Common myeloid progenitor, CD34-positive (primary cell): ENCODE data around the gene TOX3.

Experiments used
- CTCF ChIA-PET: fragments of 350-600 bp; sonication (Branson Sonifier 250); formaldehyde crosslinking; loops from one replicate; lab custom pipeline; 2021; ENCODE audit warnings: antibody characterized with exemption; lab: Charles Lee
- POLR2A ChIA-PET: fragments of 350-600 bp; sonication (Branson Sonifier 250); formaldehyde crosslinking; loops from one replicate; lab custom pipeline; 2021; ENCODE audit warnings: antibody characterized with exemption; lab: Charles Lee
- DNase-seq, 3 donors: peaks; one replicate each; pipeline versions ENCODE4 v3.0.0 to v3.0.0-alpha.2; 2013
- H3K27ac ChIP-seq, 2 experiments: 1 replicate in 1 of 2; 2 replicates in 1 of 2; pipeline ENCODE4 v1.7.0; 2013; ENCODE audit warnings: inconsistent platforms in 2 of 2, low read length in 2 of 2, mild to moderate bottlenecking in 2 of 2, low read depth in 1 of 2, moderate library complexity in 1 of 2; ENCODE audit not compliant: severe bottlenecking in 2 of 2, insufficient read depth in 1 of 2, poor library complexity in 1 of 2
- H3K27me3 ChIP-seq, 5 experiments: replicated peaks in 2 of 5; 1 replicate in 3 of 5; 2 replicates in 2 of 5; pipeline versions ENCODE4 v1.6.1 to v1.7.0; 2013; ENCODE audit warnings: low read length in 4 of 5, mild to moderate bottlenecking in 2 of 5, moderate library complexity in 2 of 5, inconsistent platforms in 1 of 5; ENCODE audit not compliant: insufficient read depth in 5 of 5, control insufficient read depth in 4 of 5
- H3K36me3 ChIP-seq, 4 experiments: 1 replicate in 2 of 4; 2 replicates in 2 of 4; pipeline versions ENCODE4 v1.6.1 to v1.7.0; 2013; ENCODE audit warnings: low read length in 3 of 4, control low read depth in 1 of 4, mild to moderate bottlenecking in 1 of 4; ENCODE audit not compliant: control insufficient read depth in 4 of 4, insufficient read depth in 4 of 4
- H3K4me1 ChIP-seq, 4 experiments: 1 replicate in 3 of 4; 2 replicates in 1 of 4; pipeline versions ENCODE4 v1.6.1 to v1.7.1; 2013; ENCODE audit warnings: low read length in 3 of 4, mild to moderate bottlenecking in 3 of 4, control low read depth in 1 of 4, inconsistent platforms in 1 of 4, moderate library complexity in 1 of 4; ENCODE audit not compliant: control insufficient read depth in 4 of 4, insufficient read depth in 4 of 4; ENCODE audit errors: control extremely low read depth in 1 of 4
- H3K4me3 ChIP-seq, 7 experiments: 1 replicate in 4 of 7; 2 replicates in 3 of 7; pipeline versions ENCODE4 v1.5.1 to v1.7.0; 2013; ENCODE audit warnings: mild to moderate bottlenecking in 7 of 7, low read length in 6 of 7, moderate library complexity in 6 of 7, inconsistent platforms in 2 of 7, low read depth in 2 of 7, control low read depth in 1 of 7; ENCODE audit not compliant: insufficient read depth in 4 of 7, control insufficient read depth in 1 of 7; ENCODE audit errors: extremely low read depth in 1 of 7
- H3K9me3 ChIP-seq, 5 experiments: 1 replicate in 4 of 5; 2 replicates in 1 of 5; pipeline versions ENCODE4 v1.6.1 to v1.7.1; 2013; ENCODE audit warnings: low read length in 4 of 5, mild to moderate bottlenecking in 2 of 5, inconsistent platforms in 1 of 5, low read depth in 1 of 5, moderate library complexity in 1 of 5; ENCODE audit not compliant: control insufficient read depth in 4 of 5, insufficient read depth in 2 of 5; ENCODE audit errors: control extremely low read depth in 1 of 5
- WGBS: methylation state at CpG from one replicate; pipeline ENCODE4 v1.1.5; 2013; ENCODE audit not compliant: insufficient coverage; 5-methylcytosine and 5-hydroxymethylcytosine counted together

Gene TOX3

DNA sequence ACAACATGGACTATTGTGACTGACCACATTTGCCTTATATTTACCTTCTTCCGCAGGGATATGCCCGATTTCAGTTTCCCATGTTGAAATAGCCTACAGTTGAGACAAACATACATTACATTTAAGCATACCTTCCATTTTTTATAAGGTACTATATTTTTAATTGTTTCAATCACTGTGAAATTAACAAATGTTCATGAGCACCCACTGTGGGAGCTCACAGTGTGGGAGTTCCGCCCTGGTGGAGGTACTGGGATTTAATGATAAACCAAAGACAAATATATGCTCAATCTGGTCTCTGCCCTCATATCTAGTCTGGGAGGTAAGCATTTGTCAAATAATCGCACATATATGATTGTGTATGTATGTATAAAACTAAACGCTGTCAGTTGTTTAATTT, 15.8 kb upstream of the TOX3 start:
- Histone ChIP-seq H3K27me3 (no peaks in the 10 kb centered on the region), H3K4me1 (no peaks in the 10 kb centered on the region), H3K36me3 (no peaks in the 10 kb centered on the region), H3K27ac (no peak overlapping the region), H3K9me3 (no peaks in the 10 kb centered on the region), H3K4me3 (no peak overlapping the region)
- CTCF ChIA-PET, result no interaction called here
- no peak for DNase-seq
- POLR2A ChIA-PET, result no interaction called here
- WGBS, result 100% methylated on average over 2 of the region's 5 CpGs

DNA sequence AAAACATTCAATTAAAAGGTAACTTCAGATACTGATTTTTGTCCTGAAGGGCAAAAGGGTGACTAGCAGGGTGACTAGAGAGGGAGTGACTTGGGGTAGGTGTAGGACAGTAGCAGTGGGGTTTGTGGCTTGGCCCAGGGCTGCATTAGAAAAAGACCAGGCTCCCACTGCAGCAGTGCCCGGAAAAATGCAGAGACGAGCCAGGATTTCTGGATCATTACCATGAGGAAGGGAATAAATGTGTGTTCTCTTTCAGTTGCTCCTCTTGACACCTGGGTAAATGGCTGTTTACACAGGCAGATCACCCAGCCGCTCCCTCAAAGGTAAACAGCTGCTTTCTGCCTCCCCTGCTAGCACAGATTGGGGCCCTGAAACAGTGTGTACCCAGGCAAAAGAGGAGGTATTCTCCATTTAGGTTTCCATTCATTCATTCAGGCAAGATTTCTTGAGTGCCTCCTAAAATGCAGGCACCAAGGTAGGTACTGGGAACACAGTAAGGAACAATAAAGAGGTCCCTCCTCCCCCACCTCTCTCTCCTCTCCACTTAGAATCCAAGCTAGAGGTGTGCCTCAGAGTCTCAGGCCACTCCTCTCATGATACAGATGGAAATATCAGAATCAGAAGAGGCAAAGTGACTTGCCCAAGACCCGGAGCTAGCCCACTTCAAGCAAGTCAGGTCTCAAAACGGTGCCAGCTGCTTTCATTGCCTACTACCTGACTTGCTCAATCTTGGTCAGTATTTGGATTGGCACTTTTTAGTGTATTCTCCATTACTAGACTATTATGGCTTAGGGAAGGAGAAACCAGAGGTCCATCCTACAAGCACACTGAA, 15.2 kb upstream of the TOX3 start:
- WGBS, result 68% methylated on average over 5 of the region's 5 CpGs
- CTCF ChIA-PET, result no interaction called here

DNA sequence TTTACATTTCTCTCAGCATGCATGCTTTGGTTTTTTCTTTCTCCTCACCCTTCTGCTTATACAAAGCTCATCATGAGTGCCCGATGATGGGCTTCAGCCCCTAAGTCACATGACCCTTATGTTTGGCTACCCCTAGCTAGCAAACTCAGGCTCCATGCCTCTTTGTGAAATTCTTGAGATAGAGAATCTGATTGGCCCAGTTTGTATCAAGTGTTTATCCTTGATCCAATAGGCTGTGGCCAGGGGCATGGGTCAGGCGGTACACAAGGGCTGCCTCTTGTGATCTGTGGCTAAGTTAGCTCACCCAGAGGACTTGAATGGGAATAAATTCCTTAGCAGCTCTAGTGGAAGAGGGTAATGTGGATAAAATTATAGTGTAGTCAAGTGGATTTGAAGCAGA, 11.5 kb upstream of the TOX3 start:
- Histone ChIP-seq H3K27ac (no peak overlapping the region), H3K36me3 (no peaks in the 10 kb centered on the region), H3K9me3 (peaks cover 0 to 1% (median 0%) of the 10 kb centered on the region in 5 experiments), H3K4me3 (no peak overlapping the region), H3K4me1 (no peaks in the 10 kb centered on the region), H3K27me3 (no peaks in the 10 kb centered on the region)
- no peak for DNase-seq
- ChIA-PET POLR2A (no interaction called here), CTCF (interaction anchor here (1.5 kb wide), 1 partner anchor 354 kb away, joined by 4 read pairs; no protein-coding TSS in a partner anchor)
- WGBS, result 90% methylated on average over 2 of the region's 2 CpGs

More for the DNA sequence above, 15.2 kb upstream of the TOX3 start:
- Histone ChIP-seq H3K27me3 (no peaks in the 10 kb centered on the region), H3K4me3 (no peak overlapping the region), H3K9me3 (no peaks in the 10 kb centered on the region), H3K4me1 (no peaks in the 10 kb centered on the region), H3K27ac (no peak overlapping the region), H3K36me3 (no peaks in the 10 kb centered on the region)
- DNase-seq, result no peak
- POLR2A ChIA-PET, result no interaction called here

DNA sequence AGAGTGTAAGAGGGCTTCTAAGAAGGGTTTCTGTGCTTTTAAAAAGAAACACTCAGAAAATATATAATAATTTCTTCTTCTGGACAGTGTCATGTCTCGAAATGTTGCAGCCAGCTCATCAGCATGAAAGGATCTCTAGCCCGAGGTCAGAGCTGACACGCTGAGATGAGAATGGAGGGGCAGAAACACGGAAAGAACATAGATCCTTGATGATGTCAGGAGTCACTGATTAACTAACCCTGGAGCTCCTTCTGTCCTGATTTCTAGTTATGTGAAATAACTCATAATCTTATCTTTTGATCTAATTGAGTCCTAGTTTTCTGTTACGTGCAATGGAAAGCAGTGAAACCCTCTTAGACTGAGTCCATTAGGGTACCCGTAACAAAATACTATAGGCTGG, 10.3 kb upstream of the TOX3 start:
- WGBS, result 91% methylated on average over 5 of the region's 6 CpGs
- CTCF ChIA-PET, result no interaction called here
- DNase-seq, result no peak

DNA sequence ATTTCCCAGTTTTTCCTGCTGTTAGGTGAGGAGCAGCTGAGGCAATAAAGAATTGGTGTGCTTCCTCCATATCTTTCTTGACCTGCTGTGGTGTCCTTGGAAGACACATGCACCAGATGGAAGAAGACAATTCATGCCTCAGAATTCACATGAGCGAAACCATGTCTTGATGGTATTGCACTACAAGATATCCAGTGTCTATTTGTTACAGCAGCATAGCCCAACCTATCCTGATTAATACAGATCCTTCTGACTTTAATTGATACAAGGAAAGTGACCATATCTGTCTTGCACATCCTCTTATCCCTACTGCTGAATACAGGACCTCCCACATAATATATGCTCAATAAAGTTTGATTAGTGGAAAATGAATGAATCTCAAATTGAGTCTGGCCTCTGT, 9.1 kb upstream of the TOX3 start:
- Histone ChIP-seq H3K9me3 (peaks cover 0 to 1% (median 0%) of the 10 kb centered on the region in 5 experiments), H3K4me1 (no peaks in the 10 kb centered on the region), H3K27me3 (peaks cover 0 to 2% (median 0%) of the 10 kb centered on the region in 5 experiments), H3K36me3 (no peaks in the 10 kb centered on the region), H3K4me3 (no peak overlapping the region), H3K27ac (no peak overlapping the region)
- WGBS, result 100% methylated on average over 1 of the region's 1 CpG
- no peak for DNase-seq
- POLR2A ChIA-PET, result no interaction called here
- CTCF ChIA-PET, result no interaction called here

More for the DNA sequence above, 10.3 kb upstream of the TOX3 start:
- no peak overlapping the region for H3K4me3 ChIP-seq
- no peaks in the 10 kb centered on the region for H3K27me3 ChIP-seq
- POLR2A ChIA-PET, result no interaction called here
- H3K4me1 ChIP-seq, result no peaks in the 10 kb centered on the region
- no peaks in the 10 kb centered on the region for H3K36me3 ChIP-seq
- peaks cover 0 to 1% (median 0%) of the 10 kb centered on the region in 5 experiments for H3K9me3 ChIP-seq
- no peak overlapping the region for H3K27ac ChIP-seq

DNA sequence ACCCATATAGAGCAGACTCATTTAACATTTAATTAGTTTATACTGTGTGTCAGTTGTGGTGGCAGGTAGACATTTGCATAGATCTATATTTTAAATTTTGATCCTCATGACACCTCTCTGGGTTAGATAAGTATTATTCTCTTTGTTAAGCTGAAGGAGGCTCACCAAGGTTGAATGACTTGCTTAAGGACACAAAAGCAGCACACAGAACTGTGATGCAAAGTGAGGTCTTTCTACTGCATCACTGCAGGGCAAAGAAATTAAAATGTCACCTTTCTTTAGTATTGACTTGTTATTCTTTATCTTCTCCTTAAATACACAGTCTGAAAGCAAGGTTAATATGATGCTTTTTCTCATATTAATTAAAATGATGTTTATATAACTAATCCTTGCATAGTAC, 8.6 kb upstream of the TOX3 start:
- no peaks in the 10 kb centered on the region for H3K4me1 ChIP-seq
- H3K27ac ChIP-seq, result no peak overlapping the region
- no peak overlapping the region for H3K4me3 ChIP-seq
- ChIA-PET CTCF (no interaction called here), POLR2A (no interaction called here)
- peaks cover 0 to 1% (median 0%) of the 10 kb centered on the region in 5 experiments for H3K9me3 ChIP-seq
- H3K36me3 ChIP-seq, result no peaks in the 10 kb centered on the region
- H3K27me3 ChIP-seq, result peaks cover 0 to 7% (median 0%) of the 10 kb centered on the region in 5 experiments
- no peak for DNase-seq

DNA sequence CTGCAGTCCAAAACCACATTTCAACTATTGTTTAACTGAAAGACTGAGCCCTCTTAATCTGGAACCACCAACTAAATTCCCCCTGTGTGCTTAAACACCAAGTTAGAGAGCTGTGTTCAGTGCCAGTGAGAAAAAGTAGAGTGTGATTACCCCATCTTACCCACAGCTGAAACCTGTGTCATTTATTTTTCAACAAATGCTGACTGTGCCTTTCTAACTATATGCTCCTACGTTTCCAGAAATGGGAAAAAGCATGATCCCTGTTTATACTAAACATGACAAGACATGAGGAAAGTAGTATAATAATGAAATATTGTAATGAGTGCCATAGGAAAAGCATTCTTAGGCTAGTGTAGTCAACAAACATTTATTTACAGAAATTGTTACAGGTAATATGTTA, 7.4 kb upstream of the TOX3 start:
- Histone ChIP-seq H3K27me3 (peaks cover 2 to 15% (median 8%) of the 10 kb centered on the region in 5 experiments), H3K4me3 (no peak overlapping the region), H3K36me3 (no peaks in the 10 kb centered on the region), H3K4me1 (no peaks in the 10 kb centered on the region), H3K27ac (no peak overlapping the region), H3K9me3 (peaks cover 0 to 1% (median 0%) of the 10 kb centered on the region in 5 experiments)
- ChIA-PET POLR2A (no interaction called here), CTCF (no interaction called here)
- no CpG with 5 or more reads among the region's 1 CpG for WGBS
- DNase-seq, result no peak
